Tongue (tissue), 2 donors: ENCODE data around the gene LIN37. TPM values are rescaled to one million over a fixed set of nuclear protein-coding genes. Genes with fewer than 3 reads are reported as not detected.

Experiments used
- DNase-seq: peaks from one replicate; pipeline ENCODE4 v3.0.0-alpha.2; 2015
- total RNA-seq: library from RNA; depleted of rRNA; stranded (reverse); fragments of >200 nt; gene quantifications from one replicate; pipeline ENCODE4 v1.2.3, GENCODE V29; 2014

The LIN37 gene
- total RNA-seq, result 6.7 TPM

DNA sequence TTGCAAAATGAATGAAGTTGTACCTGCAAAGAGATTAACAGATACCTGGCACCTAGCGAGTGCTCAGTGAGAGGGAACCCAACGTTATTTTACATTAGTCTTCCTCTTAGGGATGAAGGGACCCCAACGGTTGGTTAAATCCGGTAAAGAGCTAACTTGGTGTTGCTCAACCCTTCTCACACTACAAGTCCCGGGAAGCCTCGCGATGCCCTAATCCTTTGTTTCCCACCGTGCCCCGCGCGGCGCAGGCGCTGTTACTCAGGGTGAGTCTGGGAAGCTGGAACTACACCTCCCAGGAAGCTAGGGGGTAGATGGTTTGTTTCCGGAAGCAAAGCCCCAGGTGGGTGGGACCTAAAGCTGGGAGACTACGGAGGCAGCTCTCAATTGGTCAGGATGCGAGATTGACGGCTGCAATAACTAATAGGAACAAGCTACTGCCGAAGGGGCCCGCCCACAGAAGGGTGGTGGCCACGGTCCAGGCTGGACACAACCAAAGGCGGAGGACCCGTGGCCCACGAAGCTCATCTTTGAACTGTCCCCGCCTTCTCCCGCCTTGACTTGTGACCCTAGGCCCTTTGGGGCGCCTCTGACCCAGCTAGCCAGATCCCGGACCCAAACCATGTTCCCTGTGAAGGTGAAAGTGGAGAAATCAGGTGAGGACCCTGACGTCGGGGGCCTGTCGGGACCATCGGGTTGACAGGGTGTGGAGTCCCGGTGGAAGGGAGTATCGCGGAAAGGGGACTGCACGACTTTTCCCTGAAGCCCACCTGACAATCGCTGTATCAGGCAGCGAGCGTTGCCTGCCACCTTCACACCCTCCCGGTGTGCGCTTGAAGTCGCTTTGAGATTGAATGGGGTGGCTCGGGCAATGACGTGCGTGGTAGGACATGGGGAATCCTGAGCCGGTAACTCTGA is at the start of gene LIN37:
Gene LIN37 (plus strand): TSS at position 471 of the 915 bp plus-strand sequence. CDS start 149 bp downstream, at position 620.
- peak; percentile 100 for DNase-seq

DNA sequence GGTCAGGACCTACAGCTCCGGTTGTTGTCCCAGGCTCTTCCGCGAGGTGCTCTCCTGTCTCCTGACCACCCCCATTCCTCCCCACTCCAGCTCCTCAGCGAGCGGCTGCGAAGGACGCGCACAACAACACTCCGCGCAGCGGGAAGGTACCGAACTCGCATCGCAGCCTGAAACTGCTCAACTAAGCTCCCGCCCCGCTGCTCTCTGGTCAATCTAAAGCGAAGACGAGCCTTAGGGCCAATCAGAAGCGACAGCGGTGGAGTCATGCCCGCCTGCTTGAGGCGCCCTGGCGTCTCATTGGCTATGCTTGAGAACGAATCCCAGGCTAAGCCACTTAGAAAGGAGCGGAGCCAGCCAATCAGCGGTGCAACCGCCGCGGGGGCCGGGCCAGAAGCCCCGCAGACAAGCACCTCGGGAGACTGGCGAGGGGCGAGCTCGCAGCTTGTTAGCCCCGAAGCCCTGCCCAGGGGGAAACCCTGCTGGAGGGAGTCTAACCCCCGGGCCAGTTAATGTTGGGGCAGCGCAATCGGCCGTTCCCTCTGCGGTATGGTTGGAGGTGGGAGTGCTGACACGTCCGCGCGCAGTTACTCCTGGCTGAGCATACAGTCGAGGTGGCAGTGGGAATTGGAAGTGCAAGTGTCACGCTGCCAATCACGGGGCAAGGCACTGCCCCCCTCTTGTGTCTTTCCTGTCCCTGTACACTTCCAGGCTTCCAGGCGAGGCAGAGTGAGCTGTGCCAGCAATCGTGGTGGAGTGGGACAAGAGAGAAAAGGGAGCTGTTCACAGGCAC is 46.0 kb upstream of the LIN37 start:
- DNase-seq, result peak; percentile 98

DNA sequence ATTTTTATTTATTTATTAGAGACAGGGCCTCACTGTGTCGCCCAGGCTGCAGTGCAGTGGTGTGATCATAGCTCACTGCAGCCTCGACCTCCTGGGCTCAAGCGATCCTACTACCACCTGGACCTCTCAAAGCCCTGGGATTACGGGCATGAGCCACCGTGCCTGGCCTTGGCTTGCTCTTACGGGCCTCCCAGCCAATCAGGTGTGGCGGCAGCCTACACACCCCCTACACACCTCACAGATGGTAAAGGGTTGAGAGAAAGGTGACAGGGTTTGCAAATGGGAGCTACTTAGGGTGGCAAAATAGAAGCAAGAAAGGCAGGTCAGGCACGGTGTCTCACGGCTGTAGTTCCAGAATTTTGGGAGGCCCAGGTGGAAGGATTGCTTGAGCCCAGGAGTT is 45.0 kb upstream of the LIN37 start:
- DNase-seq, result no peak

DNA sequence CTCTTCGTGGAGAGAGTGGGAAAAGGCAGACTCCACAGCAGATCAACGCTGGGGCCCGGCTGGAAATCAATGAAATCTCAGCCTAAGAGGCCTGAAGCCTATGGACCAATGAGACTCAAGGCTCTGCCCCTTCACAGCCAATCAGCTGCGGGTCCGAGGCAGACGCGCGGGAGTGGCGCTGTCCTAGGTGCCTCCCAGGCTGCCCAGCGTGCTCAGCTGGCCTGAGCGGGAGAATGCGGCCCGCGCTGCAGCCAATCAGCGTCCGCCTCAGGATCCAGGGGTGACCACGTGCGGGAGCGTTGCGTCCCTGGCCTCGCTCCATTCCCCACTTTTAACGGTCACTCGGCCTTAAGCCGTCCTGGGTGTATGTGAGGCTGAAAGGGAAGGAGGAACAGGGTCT is 44.2 kb upstream of the LIN37 start, which contains the start of gene ZBTB32:
Gene ZBTB32 (plus strand): TSS at position 341 of the 400 bp plus-strand sequence. CDS start 10,069 bp downstream, outside the sequence.
- DNase-seq, result peak; percentile 64

DNA sequence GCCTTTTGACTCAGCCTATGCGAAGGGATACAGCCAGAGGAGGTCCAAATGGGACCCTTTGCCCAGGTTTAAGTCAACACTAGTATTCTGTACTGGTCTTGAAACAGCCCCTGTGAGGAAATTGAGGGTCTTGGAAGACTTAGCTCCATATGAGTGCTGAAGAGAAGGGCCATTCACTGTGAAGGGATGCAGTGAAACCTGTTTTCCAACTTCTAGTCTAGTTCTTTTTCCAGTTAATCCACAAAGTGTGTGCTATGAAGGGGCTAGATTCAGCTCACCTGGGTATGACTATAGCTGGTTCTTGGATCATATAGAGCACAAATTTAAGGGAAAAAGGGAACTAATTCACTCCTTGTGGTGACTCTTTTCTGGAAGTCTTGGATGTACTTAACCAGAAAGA is 40.0 kb upstream of the LIN37 start:
- DNase-seq, result no peak

DNA sequence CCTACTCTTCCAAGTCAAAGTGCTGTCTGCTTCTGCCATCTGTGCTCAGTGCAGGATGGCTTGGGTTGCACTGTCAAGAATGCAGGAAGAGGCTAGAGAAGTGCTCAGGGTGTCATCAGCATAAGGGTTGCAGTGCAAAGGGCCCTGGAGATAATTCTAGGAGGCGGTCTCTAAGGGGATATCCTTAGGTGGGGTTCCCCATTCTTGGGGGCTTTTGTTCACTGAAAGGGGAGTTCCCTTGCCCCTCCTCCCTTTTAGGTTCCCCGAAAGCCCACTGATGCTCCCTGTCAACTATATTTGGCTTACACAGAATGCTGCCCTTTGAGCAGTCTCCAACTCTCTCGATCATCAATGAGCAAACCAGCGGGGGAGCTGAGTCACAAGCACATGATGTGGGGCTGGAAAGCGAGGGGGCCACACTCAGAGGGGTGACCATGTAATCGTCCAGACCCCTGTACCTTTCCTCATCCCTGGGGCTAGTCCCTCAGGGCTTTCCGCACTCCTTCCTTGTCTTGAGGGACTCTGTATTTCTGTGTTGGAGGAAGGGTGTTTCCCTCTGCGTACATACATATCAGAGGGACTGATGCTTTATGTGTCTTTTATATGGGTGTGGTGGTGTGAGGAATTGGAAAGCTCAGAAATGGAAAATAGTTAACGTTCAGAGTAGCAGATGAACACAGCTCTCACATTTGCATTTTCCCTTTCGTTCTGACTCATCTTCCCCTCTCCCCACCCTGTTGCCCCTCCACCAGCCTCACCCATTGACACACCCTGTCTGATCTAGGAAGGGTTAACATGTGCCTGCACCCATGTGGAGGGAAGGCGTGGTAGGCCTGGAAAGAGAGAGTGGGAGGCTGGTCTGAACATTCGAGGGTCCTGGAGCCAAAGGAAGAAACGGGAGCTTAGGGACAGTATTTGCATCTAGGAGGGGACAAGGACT is 37.3 kb upstream of the LIN37 start:
- DNase-seq, result no peak

DNA sequence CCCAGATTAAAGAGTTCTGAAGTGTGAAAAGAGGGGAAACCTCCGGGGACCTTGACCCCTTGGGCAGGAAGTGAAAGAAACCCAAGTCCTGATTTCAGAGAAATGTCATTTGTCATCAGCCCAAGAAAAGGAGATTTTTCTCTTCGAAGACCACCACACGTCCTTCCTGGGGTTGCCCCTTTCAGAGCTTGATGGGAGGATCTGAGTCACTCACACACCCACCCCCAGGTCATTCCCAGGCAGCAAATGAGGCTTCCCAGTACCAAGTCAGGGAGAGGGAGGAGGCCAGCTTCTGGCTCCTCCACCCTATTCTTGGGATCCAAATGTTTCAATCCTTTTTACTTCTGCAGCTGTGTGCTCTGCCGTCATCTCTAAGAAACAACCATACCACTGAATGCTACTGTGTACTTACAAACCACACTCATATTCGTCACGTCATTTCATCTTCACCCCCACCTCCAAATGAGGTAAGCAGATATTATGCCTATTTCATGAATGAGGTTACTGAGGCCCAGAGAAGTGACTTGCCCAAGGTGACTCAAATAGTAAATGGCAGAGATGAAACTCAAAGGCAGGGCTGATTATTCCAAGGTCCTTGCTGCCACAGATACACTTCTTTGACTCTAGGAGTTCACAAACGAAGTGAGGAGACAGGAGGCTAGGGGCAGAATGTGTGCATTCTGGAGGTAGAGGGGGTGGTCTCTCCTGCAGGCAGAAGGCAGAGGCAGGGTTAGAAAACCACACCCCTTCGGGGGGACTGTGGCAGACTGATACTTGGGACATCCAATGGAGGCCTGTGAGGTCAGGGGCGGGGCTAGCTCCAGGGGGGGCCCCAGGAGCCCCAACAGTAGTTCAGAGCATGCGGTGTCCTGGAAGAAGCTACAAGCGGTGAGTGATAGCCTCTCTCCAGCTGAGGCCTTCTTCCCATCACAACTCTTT is 35.5 kb upstream of the LIN37 start:
- DNase-seq, result no peak

DNA sequence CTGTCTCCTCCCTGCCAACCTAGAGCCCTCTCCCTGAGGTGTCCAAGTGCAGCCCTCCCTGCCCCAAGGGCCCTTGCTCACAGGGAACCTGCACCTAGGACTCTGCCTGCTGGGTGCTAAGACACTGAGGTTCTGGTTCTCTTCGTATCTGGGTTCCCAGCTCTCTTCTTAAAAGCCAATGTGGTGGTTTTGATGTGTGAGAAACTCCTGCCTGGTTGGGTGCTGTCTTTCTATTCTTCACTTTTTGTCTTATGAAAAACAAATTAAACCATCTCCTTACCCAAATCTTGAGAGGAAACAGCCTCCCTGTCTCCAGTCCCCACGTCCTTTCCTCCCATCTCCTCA is 34.9 kb upstream of the LIN37 start:
- DNase-seq, result no peak

GRCh38 chr19:35713904-35714495 is 34.4 kb upstream of the LIN37 start:
- DNase-seq, result no peak

DNA sequence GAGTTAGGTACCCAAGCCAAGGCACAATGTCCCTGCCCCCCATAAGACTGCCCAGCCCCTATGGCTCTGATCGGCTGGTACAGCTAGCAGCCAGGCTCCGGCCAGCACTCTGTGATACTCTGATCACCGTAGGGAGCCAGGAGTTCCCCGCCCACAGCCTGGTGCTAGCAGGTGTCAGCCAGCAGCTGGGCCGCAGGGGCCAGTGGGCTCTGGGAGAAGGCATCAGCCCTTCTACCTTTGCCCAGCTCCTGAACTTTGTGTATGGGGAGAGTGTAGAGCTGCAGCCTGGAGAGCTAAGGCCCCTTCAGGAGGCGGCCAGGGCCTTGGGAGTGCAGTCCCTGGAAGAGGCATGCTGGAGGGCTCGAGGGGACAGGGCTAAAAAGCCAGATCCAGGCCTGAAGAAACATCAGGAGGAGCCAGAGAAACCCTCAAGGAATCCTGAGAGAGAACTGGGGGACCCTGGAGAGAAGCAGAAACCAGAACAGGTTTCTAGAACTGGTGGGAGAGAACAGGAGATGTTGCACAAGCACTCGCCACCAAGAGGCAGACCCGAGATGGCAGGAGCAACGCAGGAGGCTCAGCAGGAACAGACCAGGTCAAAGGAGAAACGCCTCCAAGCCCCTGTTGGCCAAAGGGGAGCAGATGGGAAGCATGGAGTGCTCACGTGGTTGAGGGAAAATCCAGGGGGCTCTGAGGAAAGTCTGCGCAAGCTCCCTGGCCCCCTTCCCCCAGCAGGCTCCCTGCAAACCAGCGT is 33.6 kb upstream of the LIN37 start:
- DNase-seq, result no peak

- DNase-seq, result no peak
Measured at GRCh38 chr19:35715355-35715809, 33.0 kb upstream of the LIN37 start.

GRCh38 chr19:35715981-35716800 is 32.2 kb upstream of the LIN37 start:
- DNase-seq, result peak; percentile 63

- DNase-seq, result peak; percentile 91
Measured at GRCh38 chr19:35716801-35717664, 31.3 kb upstream of the LIN37 start.

GRCh38 chr19:35717665-35718344 is 30.6 kb upstream of the LIN37 start, which contains the start of gene KMT2B:
KMT2B (plus strand) TSS chr19:35718003; CDS start chr19:35718019, 16 bp downstream.
- DNase-seq, result peak; percentile 98

- peak; percentile 38 for DNase-seq
Measured at GRCh38 chr19:35718345-35719041, 29.9 kb upstream of the LIN37 start.
